A673 (cell line): Measurements from ENCODE around the gene PTGES2.
A peak's percentile ranks its signal among the peaks of the same experiment; 100 is the strongest.

Experiments
- CTCF ChIP-seq: fragments of 300-800, 200-600 bp; sonication (generic); conservative IDR thresholded peaks from 2 replicates; pipeline ENCODE4 v1.5.1; 2017; ENCODE audit warnings: low read depth, mild to moderate bottlenecking, antibody characterized with exemption, low read length, moderate library complexity, mixed read lengths
- EZH2 ChIP-seq: fragments of 200-600 bp; sonication (generic); IDR thresholded peaks from 2 replicates; pipeline ENCODE4 v1.6.1; 2017; ENCODE audit warnings: borderline replicate concordance, low read depth, mild to moderate bottlenecking, mixed read lengths, antibody characterized with exemption, low read length; ENCODE audit not compliant: poor library complexity, severe bottlenecking

GRCh38 chr9:128124873-128125579 is 2.5 kb downstream of the PTGES2 start:
- TF ChIP-seq CTCF = peak; percentile 86
- no peak for TF ChIP-seq EZH2
